ENCODE measurements around the gene CHID1.

DNA sequence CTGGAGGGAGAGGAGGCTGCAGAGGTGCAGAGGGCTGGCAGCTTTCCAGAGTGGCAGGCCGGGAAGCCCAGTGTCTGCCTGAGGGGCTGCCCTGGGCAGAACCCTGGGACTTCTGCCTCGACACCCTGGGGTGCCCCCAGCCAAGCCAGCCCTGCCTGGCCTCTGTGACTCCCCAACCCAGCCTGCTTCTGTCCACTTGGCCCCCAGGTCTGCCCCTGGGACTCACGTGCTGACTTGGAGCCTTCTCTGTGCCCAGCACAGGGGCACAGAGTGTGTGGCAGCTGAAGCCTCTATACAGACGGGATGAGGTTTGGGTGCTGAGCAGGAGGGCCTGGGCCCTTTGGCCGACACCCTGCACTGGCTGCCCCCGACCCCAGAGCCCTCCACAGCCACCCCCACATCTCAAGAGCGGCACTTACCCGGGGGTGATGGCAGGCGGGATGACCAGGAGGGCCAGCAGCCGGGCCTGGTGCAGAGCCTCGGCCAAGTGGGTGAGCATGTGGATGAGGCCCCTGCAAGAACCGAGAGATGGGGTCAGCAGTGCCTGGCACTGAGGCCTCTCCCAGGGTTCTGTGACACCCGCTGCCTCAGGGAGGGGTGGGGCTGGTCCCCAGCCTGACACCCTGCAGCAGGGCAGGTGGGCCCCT, 17.5 kb downstream of the CHID1 start:
- TF ChIP-seq, protein P1, sequence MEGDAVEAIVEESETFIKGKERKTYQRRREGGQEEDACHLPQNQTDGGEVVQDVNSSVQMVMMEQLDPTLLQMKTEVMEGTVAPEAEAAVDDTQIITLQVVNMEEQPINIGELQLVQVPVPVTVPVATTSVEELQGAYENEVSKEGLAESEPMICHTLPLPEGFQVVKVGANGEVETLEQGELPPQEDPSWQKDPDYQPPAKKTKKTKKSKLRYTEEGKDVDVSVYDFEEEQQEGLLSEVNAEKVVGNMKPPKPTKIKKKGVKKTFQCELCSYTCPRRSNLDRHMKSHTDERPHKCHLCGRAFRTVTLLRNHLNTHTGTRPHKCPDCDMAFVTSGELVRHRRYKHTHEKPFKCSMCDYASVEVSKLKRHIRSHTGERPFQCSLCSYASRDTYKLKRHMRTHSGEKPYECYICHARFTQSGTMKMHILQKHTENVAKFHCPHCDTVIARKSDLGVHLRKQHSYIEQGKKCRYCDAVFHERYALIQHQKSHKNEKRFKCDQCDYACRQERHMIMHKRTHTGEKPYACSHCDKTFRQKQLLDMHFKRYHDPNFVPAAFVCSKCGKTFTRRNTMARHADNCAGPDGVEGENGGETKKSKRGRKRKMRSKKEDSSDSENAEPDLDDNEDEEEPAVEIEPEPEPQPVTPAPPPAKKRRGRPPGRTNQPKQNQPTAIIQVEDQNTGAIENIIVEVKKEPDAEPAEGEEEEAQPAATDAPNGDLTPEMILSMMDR (IDR thresholded peaks at IDR 0.05) = no peak
- TF ChIP-seq POLR2AphosphoS5 (IDR thresholded peaks at IDR 0.05) = no peak

Data from upper lobe of left lung (tissue), 4 donors.